ENCODE results near the gene ALDH1A3.

GRCh38 chr15:100844167-100844566 lies 35.5 kb upstream of the ALDH1A3 start:
- TF ChIP-seq CTCF (conservative IDR thresholded peaks at IDR 0.05; ENCODE audit: low read depth, low read length), result no peak
- no peak for TF ChIP-seq EZH2 (IDR thresholded peaks at IDR 0.05; ENCODE audit: low read length, unreplicated experiment)

Measured in PC-3 (cell line).